ENCODE data around the gene CCDC92. TPM values are rescaled to one million over a fixed set of nuclear protein-coding genes. Genes with fewer than 3 reads are reported as not detected.

Gene CCDC92
- total and polyA plus RNA-seq, 5 experiments from 2014 or later: 16.7 to 34.0 (median 23.3) TPM

GRCh38 chr12:123935956-123936355 lies 36.7 kb downstream of the CCDC92 start:
- POLR2A ChIA-PET: no interaction called here
- Mint-ChIP-seq H3K4me1 (peaks cover 35 to 66% (median 58%) of the 10 kb centered on the region in 4 donors), H3K27me3 (no peaks in the 10 kb centered on the region), H3K36me3 (peaks cover 0 to 15% (median 7%) of the 10 kb centered on the region in 3 donors), H3K4me3 (peak overlapping the region in 4 of 10 donors; percentile 10 to 83 (median 46)), H3K9me3 (no peaks in the 10 kb centered on the region), H3K27ac (peak overlapping the region in 6 of 10 donors; percentile 7 to 96 (median 70))
- no peak for ATAC-seq
- no peak for DNase-seq

DNA sequence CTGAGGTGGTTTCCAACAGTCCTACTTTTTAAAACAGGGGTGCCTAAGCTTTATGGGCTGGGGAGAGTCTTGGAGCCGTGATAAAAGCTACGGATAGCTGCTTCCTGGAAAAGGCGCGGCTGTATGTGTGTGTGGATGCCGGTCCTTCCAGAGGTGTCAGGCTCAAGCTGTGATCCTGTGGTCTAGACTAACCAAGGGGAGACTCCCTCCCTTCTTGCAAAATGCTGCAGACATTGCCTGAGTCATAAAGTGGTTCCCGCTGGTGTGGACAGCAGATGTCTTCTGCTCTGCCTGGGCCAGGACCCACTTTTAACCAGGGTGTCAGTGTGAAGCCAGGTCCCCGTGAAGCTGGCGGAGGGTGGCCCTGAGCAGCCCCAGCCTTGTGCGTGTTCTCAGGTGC lies 37.8 kb downstream of the CCDC92 start:
- ATAC-seq: no peak
- peak overlapping the region in 1 of 10 donors; percentile 48 for H3K27ac Mint-ChIP-seq
- DNase-seq: no peak

GRCh38 chr12:123934016-123934620 lies 38.5 kb downstream of the CCDC92 start:
- no peak for ATAC-seq
- no peaks in the 10 kb centered on the region for H3K9me3 Mint-ChIP-seq
- peaks cover 0 to 12% (median 5%) of the 10 kb centered on the region in 3 donors for H3K36me3 Mint-ChIP-seq
- POLR2A ChIA-PET: interaction anchor here (0.5 kb wide), 1 partner anchor 8 kb away, joined by 3 read pairs; no protein-coding TSS in a partner anchor
- H3K4me1 Mint-ChIP-seq: peaks cover 34 to 68% (median 60%) of the 10 kb centered on the region in 4 donors
- no peak for DNase-seq
- H3K27me3 Mint-ChIP-seq: no peaks in the 10 kb centered on the region
- no peak overlapping the region for H3K4me3 Mint-ChIP-seq
- peak overlapping the region in 1 of 10 donors; percentile 3 for H3K27ac Mint-ChIP-seq

More for the DNA sequence above, 37.8 kb downstream of the CCDC92 start:
- Mint-ChIP-seq H3K36me3 (peaks cover 0 to 12% (median 5%) of the 10 kb centered on the region in 3 donors), H3K4me1 (peaks cover 35 to 68% (median 61%) of the 10 kb centered on the region in 4 donors), H3K9me3 (no peaks in the 10 kb centered on the region), H3K27me3 (no peaks in the 10 kb centered on the region), H3K4me3 (no peak overlapping the region)
- POLR2A ChIA-PET: interaction anchor here (0.5 kb wide), 1 partner anchor 9 kb away, joined by 3 read pairs; no protein-coding TSS in a partner anchor

DNA sequence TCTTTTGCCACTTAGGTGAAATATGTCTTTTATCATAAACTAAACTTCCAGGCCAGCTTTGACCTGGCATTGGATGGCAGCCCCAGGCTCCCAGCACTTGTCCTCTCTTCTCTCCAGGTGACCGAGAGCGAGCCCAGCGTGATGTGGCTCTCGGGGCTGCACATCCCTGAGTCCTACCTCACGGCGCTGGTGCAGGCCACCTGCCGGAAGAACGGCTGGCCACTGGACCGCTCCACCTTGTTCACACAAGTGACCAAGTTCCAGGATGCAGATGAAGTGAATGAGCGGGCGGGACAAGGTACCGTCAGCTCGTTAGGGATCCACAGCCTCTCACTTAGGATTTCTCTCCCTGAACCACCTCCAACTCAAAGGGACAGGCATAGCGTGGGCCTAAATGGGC lies 39.4 kb downstream of the CCDC92 start:
- H3K27me3 Mint-ChIP-seq: no peaks in the 10 kb centered on the region
- POLR2A ChIA-PET: no interaction called here
- peaks cover 25 to 59% (median 51%) of the 10 kb centered on the region in 4 donors for H3K4me1 Mint-ChIP-seq
- DNase-seq (no peak), ATAC-seq (no peak)
- H3K9me3 Mint-ChIP-seq: no peaks in the 10 kb centered on the region
- no peak overlapping the region for H3K4me3 Mint-ChIP-seq
- peaks cover 0 to 12% (median 5%) of the 10 kb centered on the region in 3 donors for H3K36me3 Mint-ChIP-seq
- peak overlapping the region in 3 of 10 donors; percentile 15 to 80 (median 72) for H3K27ac Mint-ChIP-seq

DNA sequence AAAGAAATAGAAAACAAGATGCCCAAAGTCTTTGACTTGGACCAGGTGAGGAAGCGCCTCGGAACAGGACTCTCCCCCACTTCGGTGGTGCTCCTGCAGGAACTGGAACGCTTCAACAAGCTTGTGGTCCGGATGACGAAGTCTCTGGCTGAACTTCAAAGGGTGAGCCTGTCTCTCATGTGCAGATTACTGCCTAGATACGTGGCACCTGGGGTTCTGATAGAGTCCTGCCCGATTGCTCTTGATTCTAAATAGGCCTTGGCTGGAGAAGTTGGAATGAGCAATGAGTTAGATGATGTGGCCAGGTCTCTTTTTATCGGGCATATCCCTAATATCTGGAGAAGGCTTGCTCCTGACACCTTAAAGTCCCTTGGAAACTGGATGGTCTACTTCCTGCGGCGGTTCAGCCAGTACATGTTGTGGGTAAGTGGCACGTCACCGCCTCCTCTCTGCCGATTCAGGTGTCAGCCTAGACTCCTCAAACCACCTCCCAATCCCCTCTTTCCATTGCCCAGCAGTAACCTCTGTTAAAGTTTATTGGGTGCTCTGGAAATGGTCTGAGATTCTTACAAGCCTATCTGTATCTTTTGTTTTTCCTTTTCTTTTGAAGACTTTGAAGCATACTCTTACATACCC lies 40.8 kb downstream of the CCDC92 start:
- POLR2A ChIA-PET: no interaction called here
- peaks cover 0 to 3% (median 0%) of the 10 kb centered on the region in 5 donors for H3K27me3 Mint-ChIP-seq
- H3K9me3 Mint-ChIP-seq: no peaks in the 10 kb centered on the region
- H3K36me3 Mint-ChIP-seq: peaks cover 0 to 6% (median 0%) of the 10 kb centered on the region in 3 donors
- DNase-seq (peak in 9 of 10 donors; percentile 26 to 84 (median 71)), ATAC-seq (peak; percentile 91)
- H3K4me1 Mint-ChIP-seq: peaks cover 15 to 48% (median 40%) of the 10 kb centered on the region in 4 donors
- H3K27ac Mint-ChIP-seq: peak overlapping the region in 9 of 10 donors; percentile 49 to 94 (median 63)
- H3K4me3 Mint-ChIP-seq: peak overlapping the region; percentile 59 to 84 (median 72)

- Mint-ChIP-seq H3K4me3 (no peak overlapping the region), H3K9me3 (no peaks in the 10 kb centered on the region), H3K4me1 (peaks cover 10 to 43% (median 32%) of the 10 kb centered on the region in 4 donors), H3K27ac (peak overlapping the region in 4 of 10 donors; percentile 19 to 44 (median 34)), H3K27me3 (peaks cover 0 to 3% (median under 1%) of the 10 kb centered on the region in 5 donors), H3K36me3 (no peaks in the 10 kb centered on the region)
- peak in 2 of 10 donors; percentile 14 to 25 for DNase-seq
- POLR2A ChIA-PET: no interaction called here
- ATAC-seq: no peak
These were observed 42.6 kb downstream of the CCDC92 start for GRCh38 chr12:123929946-123930583.

GRCh38 chr12:123928897-123929296 lies 43.7 kb downstream of the CCDC92 start:
- ATAC-seq (no peak), DNase-seq (no peak)
- POLR2A ChIA-PET: no interaction called here
- no peaks in the 10 kb centered on the region for H3K9me3 Mint-ChIP-seq
- no peak overlapping the region for H3K4me3 Mint-ChIP-seq
- H3K27me3 Mint-ChIP-seq: peaks cover 0 to 5% (median 2%) of the 10 kb centered on the region in 5 donors
- H3K4me1 Mint-ChIP-seq: peaks cover 12 to 36% (median 29%) of the 10 kb centered on the region in 4 donors
- H3K36me3 Mint-ChIP-seq: no peaks in the 10 kb centered on the region
- peak overlapping the region in 1 of 10 donors; percentile 40 for H3K27ac Mint-ChIP-seq

DNA sequence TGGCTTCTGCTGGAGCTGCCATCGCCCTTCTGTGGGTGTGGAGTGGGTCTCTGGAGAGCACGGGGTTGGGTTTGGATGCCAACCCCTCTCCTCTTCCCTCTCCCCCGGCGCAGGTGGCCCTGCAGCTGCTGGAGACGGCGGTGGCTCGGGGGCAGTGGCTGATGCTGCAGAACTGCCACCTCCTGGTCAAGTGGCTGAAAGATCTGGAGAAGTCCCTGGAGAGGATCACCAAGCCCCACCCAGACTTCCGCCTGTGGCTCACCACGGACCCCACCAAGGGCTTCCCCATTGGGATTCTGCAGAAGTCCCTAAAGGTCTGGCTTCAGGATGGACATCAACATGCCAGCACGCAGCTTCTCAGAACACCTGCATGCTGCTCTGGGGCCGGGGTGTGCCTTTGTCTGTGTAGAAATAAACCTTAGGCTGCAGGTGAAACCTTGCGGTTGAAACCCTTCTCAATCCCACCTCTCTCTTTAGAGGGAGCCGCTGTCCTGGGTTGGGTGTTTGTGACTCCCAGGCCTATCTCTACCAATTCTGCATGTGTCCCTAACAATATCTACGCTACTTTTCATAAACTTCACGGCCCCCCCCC lies 44.3 kb downstream of the CCDC92 start:
- POLR2A ChIA-PET: interaction anchor here (0.8 kb wide), 1 partner anchor 56 kb away, joined by 3 read pairs; no protein-coding TSS in a partner anchor

DNA sequence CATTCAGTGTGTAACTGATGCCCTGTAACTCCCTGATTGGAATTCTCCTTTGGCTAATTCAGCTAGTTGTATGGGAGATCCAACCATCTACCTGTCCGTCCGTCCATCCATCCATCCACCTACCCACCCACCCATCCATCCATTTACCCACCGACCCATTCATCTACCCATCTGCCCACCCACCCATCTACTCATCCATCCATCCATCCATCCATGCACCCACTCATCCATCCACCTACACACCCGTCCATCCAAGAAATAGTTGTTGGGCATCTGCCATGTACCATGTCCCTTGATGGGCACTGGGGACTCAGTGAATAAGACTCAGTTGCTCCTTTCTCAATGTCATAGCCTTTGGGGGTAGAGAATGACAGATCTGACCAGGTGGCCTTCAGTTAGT lies 48.1 kb downstream of the CCDC92 start:
- no peak for ATAC-seq
- DNase-seq: no peak
- H3K27ac Mint-ChIP-seq: peak overlapping the region in 1 of 10 donors; percentile 17
- H3K4me3 Mint-ChIP-seq: no peak overlapping the region
- no peaks in the 10 kb centered on the region for H3K36me3 Mint-ChIP-seq
- POLR2A ChIA-PET: no interaction called here
- peaks cover under 1 to 14% (median 4%) of the 10 kb centered on the region in 4 donors for H3K4me1 Mint-ChIP-seq
- no peaks in the 10 kb centered on the region for H3K9me3 Mint-ChIP-seq
- peaks cover 0 to 5% (median 2%) of the 10 kb centered on the region in 5 donors for H3K27me3 Mint-ChIP-seq

More for the DNA sequence above, 44.3 kb downstream of the CCDC92 start:
- ATAC-seq: no peak
- Mint-ChIP-seq H3K36me3 (no peaks in the 10 kb centered on the region), H3K4me1 (peaks cover 12 to 30% (median 24%) of the 10 kb centered on the region in 4 donors), H3K27ac (no peak overlapping the region), H3K27me3 (peaks cover 0 to 5% (median 2%) of the 10 kb centered on the region in 5 donors), H3K9me3 (no peaks in the 10 kb centered on the region), H3K4me3 (no peak overlapping the region)
- DNase-seq: no peak

DNA sequence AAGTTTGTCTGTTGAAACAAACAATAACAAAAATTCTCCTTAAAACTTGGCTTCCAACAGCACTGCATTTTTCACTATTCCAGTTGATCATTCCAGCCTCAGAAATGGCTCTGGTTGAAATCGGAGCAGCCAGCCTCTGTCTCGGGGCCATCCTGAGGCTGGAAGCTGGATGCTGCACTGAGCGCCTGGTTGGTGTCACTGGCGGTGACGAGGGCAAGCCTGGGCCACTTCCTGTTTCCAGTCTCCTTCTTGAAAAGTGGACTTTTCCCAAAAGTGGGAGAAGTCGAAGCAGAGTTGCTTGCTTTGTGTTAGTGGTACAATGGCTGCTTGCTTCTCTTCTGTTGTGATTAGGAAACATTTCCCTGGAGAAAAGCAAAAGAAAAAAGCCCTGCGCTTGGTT lies 48.7 kb downstream of the CCDC92 start:
- POLR2A ChIA-PET: no interaction called here
- H3K36me3 Mint-ChIP-seq: no peaks in the 10 kb centered on the region
- peaks cover 0 to 5% (median 2%) of the 10 kb centered on the region in 5 donors for H3K27me3 Mint-ChIP-seq
- peaks cover 0 to 14% (median 4%) of the 10 kb centered on the region in 4 donors for H3K4me1 Mint-ChIP-seq
- no peak overlapping the region for H3K27ac Mint-ChIP-seq
- H3K4me3 Mint-ChIP-seq: no peak overlapping the region
- ATAC-seq (no peak), DNase-seq (no peak)
- H3K9me3 Mint-ChIP-seq: no peaks in the 10 kb centered on the region

DNA sequence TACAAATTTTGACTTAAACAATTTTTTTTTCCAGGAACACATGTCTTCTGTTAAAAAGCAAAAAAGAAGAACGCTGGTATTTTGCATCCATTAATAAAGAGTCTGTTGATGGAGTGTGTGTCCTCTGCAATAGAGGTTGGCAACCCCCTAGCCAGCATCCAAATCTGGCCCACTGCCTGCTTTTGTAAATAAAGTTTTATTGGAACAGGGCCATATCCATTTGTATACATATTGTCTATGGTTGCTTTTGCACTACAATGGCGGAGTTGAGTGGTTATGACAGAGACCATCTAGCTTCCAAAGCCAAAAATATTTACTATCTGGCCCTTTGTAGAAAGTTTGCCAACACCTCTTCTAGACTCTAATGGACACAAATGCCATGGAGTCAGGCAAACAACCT lies 49.6 kb downstream of the CCDC92 start:
- Mint-ChIP-seq H3K36me3 (no peaks in the 10 kb centered on the region), H3K27ac (no peak overlapping the region), H3K27me3 (peaks cover 0 to 5% (median 2%) of the 10 kb centered on the region in 5 donors), H3K4me1 (peaks cover 0 to 14% (median 4%) of the 10 kb centered on the region in 4 donors), H3K9me3 (no peaks in the 10 kb centered on the region), H3K4me3 (no peak overlapping the region)
- POLR2A ChIA-PET: no interaction called here
- DNase-seq (no peak), ATAC-seq (no peak)

DNA sequence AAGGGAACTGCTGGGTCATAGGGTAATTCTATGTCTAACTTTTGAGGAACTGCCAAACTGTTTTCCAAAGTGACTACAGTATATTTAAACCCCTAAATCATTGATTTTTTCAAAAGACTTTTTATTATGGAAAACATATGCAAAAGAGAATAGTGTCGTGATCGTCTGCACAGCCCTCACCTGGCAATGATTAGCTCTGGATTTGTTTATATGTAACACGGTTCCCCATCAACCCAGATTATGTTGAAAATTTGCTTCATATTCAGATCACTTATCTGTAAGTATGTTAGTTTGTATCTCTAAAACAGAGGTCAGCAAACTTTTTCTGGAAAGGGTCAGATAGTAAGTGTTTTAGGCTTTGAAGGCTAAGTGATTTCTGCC lies 52.7 kb downstream of the CCDC92 start:
- no peak for DNase-seq
- POLR2A ChIA-PET: no interaction called here
- H3K4me3 Mint-ChIP-seq: no peak overlapping the region
- H3K27me3 Mint-ChIP-seq: peaks cover 0 to 6% (median 0%) of the 10 kb centered on the region in 5 donors
- H3K36me3 Mint-ChIP-seq: no peaks in the 10 kb centered on the region
- H3K27ac Mint-ChIP-seq: no peak overlapping the region
- H3K9me3 Mint-ChIP-seq: no peaks in the 10 kb centered on the region
- ATAC-seq: no peak
- peaks cover 0 to 15% (median 7%) of the 10 kb centered on the region in 4 donors for H3K4me1 Mint-ChIP-seq
